H9 (cell line): ENCODE data around the gene KIAA1586. TPM values are rescaled to one million over a fixed set of nuclear protein-coding genes. Genes with fewer than 3 reads are reported as not detected.
"Not testable (repeated sequence)": the region's sequence is repeated elsewhere in the genome, so short reads cannot be mapped to it uniquely, and the experiment has no call there.

ENCODE experiments used
- DNase-seq: peaks from one replicate; pipeline ENCODE4 v3.0.0-alpha.2; 2017
- H2AFZ ChIP-seq: one replicate; pipeline ENCODE4 v1.6.1; 2013; ENCODE audit warnings: mild to moderate bottlenecking, low read length, control low read depth, moderate library complexity
- H2AK5ac ChIP-seq: 2 replicates; pipeline ENCODE4 v1.6.1; 2013; ENCODE audit warnings: low read length, control low read depth, mixed read lengths; ENCODE audit not compliant: insufficient read length
- H2BK120ac ChIP-seq: one replicate; pipeline ENCODE4 v1.6.1; 2013; ENCODE audit warnings: low read depth, mild to moderate bottlenecking, low read length, control low read depth, inconsistent platforms; ENCODE audit not compliant: poor library complexity, severe bottlenecking
- H2BK12ac ChIP-seq: 2 replicates; pipeline ENCODE4 v1.6.1; 2013; ENCODE audit warnings: low read length, control low read depth, mixed read lengths, low read depth; ENCODE audit not compliant: insufficient read length
- H2BK15ac ChIP-seq: 2 replicates; pipeline ENCODE4 v1.6.1; 2013; ENCODE audit warnings: low read depth, low read length, control low read depth
- H2BK20ac ChIP-seq: one replicate; pipeline ENCODE4 v1.6.1; 2013; ENCODE audit warnings: low read depth, mild to moderate bottlenecking, low read length, control low read depth, inconsistent platforms; ENCODE audit not compliant: poor library complexity, severe bottlenecking
- H2BK5ac ChIP-seq: 2 replicates; pipeline ENCODE4 v1.6.1; 2013; ENCODE audit warnings: low read length, control low read depth, mixed read lengths; ENCODE audit not compliant: insufficient read length
- H3K14ac ChIP-seq: 2 replicates; pipeline ENCODE4 v1.6.1; 2013; ENCODE audit warnings: low read length, control low read depth; ENCODE audit not compliant: insufficient read depth
- H3K18ac ChIP-seq: 2 replicates; pipeline ENCODE4 v1.6.1; 2013; ENCODE audit warnings: low read depth, mild to moderate bottlenecking, mixed read lengths, low read length, control low read depth; ENCODE audit not compliant: insufficient read length
- H3K23ac ChIP-seq: 2 replicates; pipeline ENCODE4 v1.6.1; 2013; ENCODE audit warnings: low read length, control low read depth, mixed read lengths, low read depth; ENCODE audit not compliant: insufficient read length
- H3K23me2 ChIP-seq: 2 replicates; pipeline ENCODE4 v1.6.1; 2013; ENCODE audit warnings: low read depth, mild to moderate bottlenecking, mixed read lengths, low read length, control low read depth; ENCODE audit not compliant: insufficient read length, poor library complexity, severe bottlenecking
- H3K27ac ChIP-seq: 2 replicates; pipeline ENCODE4 v1.5.1; 2013; ENCODE audit warnings: low read length, control low read depth, mixed read lengths, low read depth; ENCODE audit not compliant: insufficient read length
- H3K27me3 ChIP-seq: 2 replicates; pipeline ENCODE4 v1.6.1; 2013; ENCODE audit warnings: low read length, control low read depth, inconsistent platforms; ENCODE audit not compliant: insufficient read depth
- H3K4ac ChIP-seq: 2 replicates; pipeline ENCODE4 v1.6.1; 2013; ENCODE audit warnings: low read depth, mild to moderate bottlenecking, control low read depth, inconsistent platforms, low read length, moderate library complexity
- H3K4me1 ChIP-seq: 2 replicates; pipeline ENCODE4 v1.6.1; 2013; ENCODE audit warnings: low read length, control low read depth, inconsistent platforms; ENCODE audit not compliant: insufficient read depth
- H3K4me2 ChIP-seq: 2 replicates; pipeline ENCODE4 v1.6.1; 2013; ENCODE audit warnings: low read length, control low read depth, mixed read lengths; ENCODE audit not compliant: insufficient read length, insufficient read depth
- H3K56ac ChIP-seq: 2 replicates; pipeline ENCODE4 v1.6.1; 2013; ENCODE audit warnings: low read depth, mild to moderate bottlenecking, mixed read lengths, low read length, control low read depth; ENCODE audit not compliant: insufficient read length
- H3K79me1 ChIP-seq: 2 replicates; pipeline ENCODE4 v1.6.1; 2013; ENCODE audit warnings: low read depth, mild to moderate bottlenecking, moderate library complexity, low read length, control low read depth, inconsistent platforms; ENCODE audit not compliant: insufficient read depth, poor library complexity, severe bottlenecking
- H3K79me2 ChIP-seq: 2 replicates; pipeline ENCODE4 v1.6.1; 2013; ENCODE audit warnings: low read length, control low read depth, inconsistent platforms; ENCODE audit not compliant: insufficient read depth
- H3K9ac ChIP-seq: 2 replicates; pipeline ENCODE4 v1.6.1; 2013; ENCODE audit warnings: low read length, control low read depth, mixed read lengths; ENCODE audit not compliant: insufficient read length; ENCODE audit errors: extremely low read depth
- H3K9me3 ChIP-seq: one replicate; pipeline ENCODE4 v1.6.1; 2013; ENCODE audit warnings: low read depth, low read length, inconsistent platforms; ENCODE audit not compliant: control insufficient read depth
- H3T11ph ChIP-seq: one replicate; pipeline ENCODE4 v1.6.1; 2013; ENCODE audit warnings: mild to moderate bottlenecking, low read length, control low read depth, inconsistent platforms
- H4K20me1 ChIP-seq: one replicate; pipeline ENCODE4 v1.6.1; 2013; ENCODE audit not compliant: control insufficient read depth, insufficient read length, insufficient read depth
- H4K5ac ChIP-seq: 2 replicates; pipeline ENCODE4 v1.6.1; 2013; ENCODE audit warnings: low read depth, mild to moderate bottlenecking, mixed read lengths, low read length, control low read depth; ENCODE audit not compliant: insufficient read length
- H4K8ac ChIP-seq: replicated peaks from 2 replicates; pipeline ENCODE4 v1.6.1; 2013; ENCODE audit warnings: low read length, control low read depth, mixed read lengths, low read depth; ENCODE audit not compliant: insufficient read length
- H4K91ac ChIP-seq: 2 replicates; pipeline ENCODE4 v1.6.1; 2013; ENCODE audit warnings: low read depth, mild to moderate bottlenecking, moderate library complexity, mixed read lengths, low read length, control low read depth; ENCODE audit not compliant: insufficient read length
- H3K27ac Mint-ChIP-seq, 3 experiments: 2 replicates in 2 of 3; 3 replicates in 1 of 3; pipeline ENCODE4 v1.8.0; 2020 to 2021; ENCODE audit warnings: mixed read lengths in 3 of 3, mild to moderate bottlenecking in 1 of 3, moderate library complexity in 1 of 3
- H3K27me3 Mint-ChIP-seq: 2 replicates; pipeline ENCODE4 v1.8.0; 2021; ENCODE audit warnings: low read depth, mild to moderate bottlenecking, moderate library complexity, mixed read lengths
- H3K36me3 Mint-ChIP-seq, 3 experiments: 2 replicates in 2 of 3; 3 replicates in 1 of 3; pipeline ENCODE4 v1.8.0; 2020 to 2021; ENCODE audit warnings: low read depth in 3 of 3, mixed read lengths in 3 of 3; ENCODE audit not compliant: insufficient read depth in 1 of 3
- H3K4me1 Mint-ChIP-seq, 2 experiments: 2 replicates each; pipeline ENCODE4 v1.8.0; 2020; ENCODE audit warnings: mixed read lengths in 2 of 2
- H3K4me3 Mint-ChIP-seq, 2 experiments: 2 replicates in 1 of 2; 3 replicates in 1 of 2; pipeline ENCODE4 v1.8.0; 2020 to 2021; ENCODE audit warnings: mild to moderate bottlenecking in 2 of 2, mixed read lengths in 2 of 2, moderate library complexity in 1 of 2
- H3K9me3 Mint-ChIP-seq, 2 experiments: 2 replicates in 1 of 2; 3 replicates in 1 of 2; pipeline ENCODE4 v1.8.0; 2020; ENCODE audit warnings: mild to moderate bottlenecking in 2 of 2, mixed read lengths in 2 of 2, moderate library complexity in 1 of 2
- WGBS: extraction: QIAGEN DNeasy Blood & Tissue Kit; methylation state at CpG from one replicate; pipeline ENCODE4 v1.1.7; 2013; ENCODE audit warnings: missing lambda C conversion rate, low lambda C conversion rate, mixed read lengths; ENCODE audit not compliant: insufficient read length; ENCODE audit errors: extremely low coverage; 5-methylcytosine and 5-hydroxymethylcytosine counted together
- total RNA-seq: library from RNA; stranded (reverse); gene quantifications from 2 replicates; pipeline ENCODE4 v1.2.1, GENCODE V29; 2021

KIAA1586 gene
- total RNA-seq, 1 experiment from 2014 or later = 33.3 TPM

- H2AK5ac ChIP-seq, H3K4ac ChIP-seq, H4K8ac ChIP-seq, H3K27ac ChIP-seq, H2BK15ac ChIP-seq, H3K4me1 ChIP-seq, H3K9me3 ChIP-seq, H3K27me3 ChIP-seq, H2AFZ ChIP-seq, H2BK5ac ChIP-seq, H3K4me2 ChIP-seq, H4K5ac ChIP-seq, H3K18ac ChIP-seq, H3K9me3 Mint-ChIP-seq, H3K23ac ChIP-seq, H2BK120ac ChIP-seq, H3K23me2 ChIP-seq, H4K20me1 ChIP-seq, H3K56ac ChIP-seq, H3K14ac ChIP-seq, DNase-seq, H3K27ac Mint-ChIP-seq, H2BK12ac ChIP-seq, H4K91ac ChIP-seq, H3K9ac ChIP-seq, H3K27me3 Mint-ChIP-seq, H3K79me1 ChIP-seq, H2BK20ac ChIP-seq, H3K79me2 ChIP-seq, H3T11ph ChIP-seq: not testable (repeated sequence)
- Mint-ChIP-seq H3K4me3 (peak overlapping the region; percentile 46 to 70), H3K36me3 (peaks cover 10 to 27% (median 25%) of the 10 kb centered on the region in 3 experiments; a peak in 6 of 7 replicates), H3K4me1 (peaks cover 31 to 36% of the 10 kb centered on the region in 2 experiments)
- no CpG with 5 or more reads among the region's 7 CpGs for WGBS
Measured at GRCh38 chr6:57091375-57091774, 44.9 kb downstream of the KIAA1586 start.
